Measurements from ENCODE around the gene VAMP2. TPM values are rescaled to one million over a fixed set of nuclear protein-coding genes. Genes with fewer than 3 reads are reported as not detected.
"Not testable (repeated sequence)": the region's sequence is repeated elsewhere in the genome, so short reads cannot be mapped to it uniquely, and the experiment has no call there.

VAMP2 gene
- total and polyA plus RNA-seq, 9 of the 15 experiments (the other 6 are each of a cell fraction or from before 2014, with no cell fraction given) = 2.3 to 31.8 (median 6.0) TPM

- 0 out of 4 replicates have a peak, but pooled peaks of 1 of the 2 experiments have one; percentile 31 for TF ChIP-seq MLLT1 (IDR thresholded peaks at IDR 0.05)
- TF ChIP-seq PRDM10 (IDR thresholded peaks at IDR 0.05; ENCODE audit: partially characterized antibody) = peak; percentile 39
- peak; percentile 55 for TF ChIP-seq ZNF384 (IDR thresholded peaks at IDR 0.05; ENCODE audit: low read depth, low read length)
- ATAC-seq; DNase-seq (ENCODE audit: extremely low read depth in 1 of 4, low spot score in 3 of 4); CTCF ChIA-PET (ENCODE audit: low intra/inter-chr PET ratio); H2AFZ ChIP-seq (ENCODE audit: low read depth, low read length); H3K27me3 ChIP-seq (ENCODE audit: control insufficient read depth in 2 of 2, insufficient read depth in 2 of 2, low read length in 2 of 2); H3K27ac ChIP-seq (ENCODE audit: extremely low read depth, low read depth, low read length); FAIRE-seq; H3K4me3 ChIP-seq; H3K9me1 ChIP-seq (ENCODE audit: control insufficient read depth, insufficient read depth, low read length); BruUV-seq (replicated peaks); H3K9me3 ChIP-seq (replicated peaks; ENCODE audit: control insufficient read depth, insufficient read depth, low read depth, low read length); H3K9ac ChIP-seq (ENCODE audit: insufficient read depth in 1 of 2, low read depth in 2 of 2, low read length in 2 of 2); H3K4me2 ChIP-seq (ENCODE audit: insufficient read depth, low read length); H3K36me3 ChIP-seq (ENCODE audit: control insufficient read depth, insufficient read depth, low read length); H3K79me2 ChIP-seq (ENCODE audit: control insufficient read depth, insufficient read depth, low read length); in situ Hi-C loops (cut with MboI); H4K20me1 ChIP-seq (replicated peaks; ENCODE audit: control insufficient read depth, insufficient read depth, low read length): not testable (repeated sequence)
- POLR2A ChIA-PET = interaction anchor here (4.7 kb wide), 1 partner anchor 12 kb away, joined by 105 read pairs; no protein-coding TSS in a partner anchor
- peaks cover 10 to 31% of the 10 kb centered on the region in 2 experiments; a peak in 4 of 5 replicates for H3K4me1 ChIP-seq (replicated peaks in 1 of 2; ENCODE audit: control insufficient read depth in 2 of 2, insufficient read depth in 2 of 2, low read length in 2 of 2)
- WGBS (ENCODE audit: insufficient coverage, low coverage, missing lambda C conversion rate) = 82% methylated on average over 7 of the region's 19 CpGs
- intact Hi-C loops (cut with micrococcal nuclease) = loop anchor here (5.0 kb wide), 2 partner anchors 33 to 48 kb away; partner anchors contain the start of gene HES7
Measured at GRCh38 chr17:8170186-8170585, 7.4 kb upstream of the VAMP2 start.
